ENCODE measurements around the gene RUNX2.

Gene RUNX2

GRCh38 chr6:45514454-45515230, 186.5 kb downstream of the RUNX2 start:
- DNase-seq (ENCODE audit: low read depth in 2 of 2): no peak

DNA sequence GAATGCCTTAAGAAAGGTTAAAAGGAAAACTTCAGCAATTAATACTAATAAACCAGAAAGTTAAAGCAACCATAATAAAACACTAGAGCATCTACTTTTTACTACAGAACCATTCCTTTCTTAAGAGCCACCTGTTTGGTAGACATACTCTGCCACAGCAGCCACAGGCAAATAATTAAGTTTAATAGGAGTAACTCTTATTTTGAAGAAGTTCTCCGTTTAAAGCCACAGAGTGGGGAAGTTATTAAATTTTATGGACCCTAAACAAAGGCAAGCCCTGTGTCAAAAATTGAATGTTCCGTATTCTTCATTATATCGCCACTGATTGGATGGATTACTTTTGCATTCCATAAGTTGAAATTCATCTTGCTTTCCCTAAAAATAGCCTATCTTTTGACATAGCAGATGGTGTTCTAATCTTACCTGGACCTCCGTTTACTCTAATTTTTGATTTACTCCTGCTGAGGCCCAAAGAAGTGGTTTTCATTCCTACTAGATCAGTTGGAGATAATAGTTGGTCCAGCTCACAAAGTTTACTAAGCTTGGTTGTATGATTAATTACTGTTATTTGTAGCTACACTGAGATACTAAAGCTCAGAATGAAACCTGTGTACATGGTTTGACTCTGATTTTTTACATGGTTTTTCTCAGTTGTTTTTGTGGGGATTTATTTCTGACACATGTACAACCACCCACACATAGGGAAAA, 190.0 kb downstream of the RUNX2 start:
- no peak for DNase-seq (ENCODE audit: low read depth in 2 of 2)

DNA sequence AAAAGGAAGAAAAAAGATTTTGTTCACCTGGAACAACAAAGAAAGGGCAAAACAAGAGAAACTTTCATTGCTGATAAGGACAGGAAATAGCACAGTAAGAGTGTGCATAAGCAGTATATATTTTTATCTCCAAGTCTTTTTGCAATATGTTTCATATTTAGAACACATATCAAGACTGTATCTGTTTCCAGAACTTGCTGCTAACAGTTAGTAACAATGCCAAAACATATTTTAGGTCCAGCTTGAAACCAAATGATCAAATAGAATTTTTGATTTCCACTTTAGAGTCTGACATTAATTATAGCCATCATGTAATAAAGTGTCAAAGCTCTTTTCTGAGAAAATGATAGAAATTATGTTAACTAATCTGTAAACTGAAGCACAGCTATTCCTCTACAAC, 193.1 kb downstream of the RUNX2 start:
- DNase-seq (ENCODE audit: low read depth in 2 of 2): no peak

GRCh38 chr6:45522486-45522885, 194.4 kb downstream of the RUNX2 start:
- DNase-seq (ENCODE audit: low read depth in 2 of 2): no peak

GRCh38 chr6:45527210-45527609, 199.1 kb downstream of the RUNX2 start:
- no peak for DNase-seq (ENCODE audit: low read depth in 2 of 2)

DNA sequence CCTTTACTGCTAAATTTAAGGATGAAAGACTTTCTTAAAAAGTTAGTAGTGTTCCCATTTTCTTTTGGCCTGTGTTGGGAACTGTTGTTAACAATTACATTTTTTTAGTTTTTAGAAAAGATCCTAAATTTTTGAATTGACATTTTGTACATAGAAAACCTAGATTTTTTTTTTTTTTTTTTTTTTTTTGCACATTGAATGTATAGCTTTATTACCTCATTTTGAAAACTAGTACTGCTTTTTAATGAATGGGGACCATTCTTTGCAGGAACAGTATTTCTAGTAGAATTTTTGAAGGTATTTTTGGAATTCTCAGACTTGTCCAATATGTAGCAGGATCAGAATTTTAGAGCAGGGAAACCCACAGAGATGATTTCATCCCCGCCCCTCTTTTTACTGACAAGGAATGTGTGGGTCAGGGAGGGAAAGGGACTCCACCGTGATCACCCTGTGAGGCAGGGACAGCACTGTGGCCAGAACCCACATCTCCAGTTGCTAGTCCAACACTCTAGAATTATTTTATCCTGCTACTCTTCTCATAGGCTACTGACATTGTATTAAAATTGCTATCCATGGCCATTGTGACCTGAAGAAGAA, 204.0 kb downstream of the RUNX2 start:
- DNase-seq (ENCODE audit: low read depth in 2 of 2): no peak

DNA sequence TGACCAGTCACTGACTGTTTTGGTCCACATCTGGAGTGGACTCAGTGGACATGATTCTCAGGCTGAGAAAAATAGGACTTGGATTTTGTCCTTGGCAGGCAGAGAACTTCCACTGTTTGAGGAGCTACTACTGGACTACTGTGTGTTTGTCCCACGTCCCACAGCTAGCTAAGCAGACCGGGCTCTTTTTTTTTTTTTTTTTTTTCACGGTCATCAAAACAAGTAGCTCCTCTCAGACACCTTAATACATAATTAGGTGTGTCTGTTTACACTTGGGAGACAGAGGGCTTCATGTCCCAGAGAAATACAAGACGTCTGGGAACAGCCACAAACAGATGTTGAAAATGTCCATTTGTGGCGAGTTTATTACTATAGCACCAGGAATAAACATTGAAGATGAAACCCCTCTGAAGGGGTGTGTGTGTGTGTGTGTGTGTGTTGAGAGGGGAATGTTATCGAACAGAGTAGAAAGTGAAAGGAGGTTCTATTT, 204.6 kb downstream of the RUNX2 start:
- no peak for DNase-seq (ENCODE audit: low read depth in 2 of 2)

DNA sequence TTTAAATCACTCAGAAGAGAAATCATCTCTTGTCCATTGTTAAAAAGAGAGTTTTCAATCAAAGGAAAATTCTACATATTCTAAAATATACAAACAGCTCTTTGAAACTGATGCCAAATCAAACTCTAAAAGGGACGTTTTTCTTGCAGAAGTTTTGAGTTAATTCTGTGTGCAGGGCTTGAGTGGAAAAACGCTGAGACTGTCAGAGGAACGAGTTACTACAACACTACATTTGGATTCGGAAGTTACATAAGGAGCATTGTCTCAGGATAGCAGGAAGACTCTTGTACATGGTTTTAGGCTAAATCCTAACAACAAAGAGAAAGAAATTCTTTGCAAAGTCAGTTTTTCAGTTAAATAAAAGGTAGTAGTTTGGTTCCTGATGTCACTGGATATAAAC, 205.3 kb downstream of the RUNX2 start:
- DNase-seq (ENCODE audit: low read depth in 2 of 2): no peak

DNA sequence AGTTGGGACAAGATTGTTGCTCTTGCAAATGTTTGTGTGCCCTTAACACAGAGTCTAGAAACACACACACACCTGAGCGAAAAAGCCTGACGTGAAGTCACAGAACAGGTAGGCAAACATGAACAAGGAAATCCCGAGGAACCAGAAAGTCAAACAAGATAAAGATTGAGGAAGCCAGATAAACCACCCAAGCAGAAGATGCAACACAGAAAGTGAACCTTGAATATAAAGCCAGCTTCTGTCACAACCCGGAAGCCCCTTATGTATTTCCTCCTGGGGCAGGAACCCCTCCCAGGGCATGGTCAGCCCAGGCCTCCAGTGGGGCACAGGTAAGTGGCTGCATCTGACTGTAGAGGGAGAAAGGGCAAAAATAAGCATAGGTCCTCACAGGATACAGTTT, 207.8 kb downstream of the RUNX2 start:
- no peak for DNase-seq (ENCODE audit: low read depth in 2 of 2)

- DNase-seq (ENCODE audit: low read depth in 2 of 2): no peak
Measured at GRCh38 chr6:45537539-45537938, 209.4 kb downstream of the RUNX2 start.

GRCh38 chr6:45538641-45539547, 210.8 kb downstream of the RUNX2 start:
- DNase-seq (ENCODE audit: low read depth in 2 of 2): no peak

GRCh38 chr6:45540375-45540920, 212.3 kb downstream of the RUNX2 start:
- DNase-seq (ENCODE audit: low read depth in 2 of 2): no peak

GRCh38 chr6:45541934-45542333, 213.8 kb downstream of the RUNX2 start:
- DNase-seq (ENCODE audit: low read depth in 2 of 2): no peak

- DNase-seq (ENCODE audit: low read depth in 2 of 2): no peak
Measured at GRCh38 chr6:45543298-45544235, 215.4 kb downstream of the RUNX2 start.

- DNase-seq (ENCODE audit: low read depth in 2 of 2): no peak
Measured at GRCh38 chr6:45545416-45545815, 217.3 kb downstream of the RUNX2 start.

- DNase-seq (ENCODE audit: low read depth in 2 of 2): no peak
Measured at GRCh38 chr6:45548657-45549515, 220.8 kb downstream of the RUNX2 start.

DNA sequence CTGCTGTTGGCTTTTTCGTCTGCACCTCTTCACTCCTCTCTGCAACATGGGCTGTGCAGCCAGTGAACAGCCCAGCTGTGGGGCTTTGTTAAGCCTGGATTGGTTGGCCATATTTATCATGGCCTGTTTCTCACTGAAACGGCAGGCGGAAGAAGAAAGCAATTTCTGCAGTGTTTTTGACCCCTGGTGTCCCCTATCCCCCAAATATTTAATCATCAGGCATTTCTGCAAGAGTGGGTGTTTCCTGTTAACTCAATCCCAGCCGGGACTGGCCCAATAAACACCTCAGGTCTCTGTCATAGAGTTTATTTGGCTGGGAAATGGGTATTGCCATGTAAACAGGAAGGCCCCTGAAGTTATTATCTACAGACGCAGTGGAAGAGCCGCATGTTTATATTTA, 224.4 kb downstream of the RUNX2 start:
- DNase-seq (ENCODE audit: low read depth in 2 of 2): no peak

DNA sequence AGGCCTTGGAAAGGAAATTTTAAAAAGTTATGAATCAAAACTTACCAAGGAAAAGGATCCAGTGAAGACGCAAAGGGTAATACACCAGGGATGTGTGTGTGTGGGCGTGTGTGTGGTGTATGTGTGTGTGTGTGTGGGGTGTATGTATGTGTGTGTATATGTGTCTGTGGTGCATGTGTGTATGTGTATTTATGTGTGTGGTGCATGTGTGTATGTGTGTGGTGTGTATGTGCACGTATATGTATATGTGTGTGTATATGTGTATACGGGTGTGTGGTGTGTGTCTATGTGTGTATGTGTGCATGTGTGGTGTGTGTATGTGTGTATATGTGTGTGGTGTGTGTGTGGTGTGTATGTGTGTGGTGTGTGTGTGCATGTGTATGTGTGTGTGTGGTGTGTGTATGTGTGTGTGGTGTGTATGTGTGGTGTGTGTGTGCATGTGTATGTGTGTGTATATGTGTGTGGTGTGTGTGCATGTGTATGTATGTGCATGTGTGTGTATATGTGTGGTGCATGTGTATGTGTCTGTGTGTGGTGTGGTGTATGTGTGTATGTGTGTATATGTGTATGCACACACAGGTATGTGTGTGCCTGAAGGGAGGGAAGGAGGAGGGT, 225.7 kb downstream of the RUNX2 start:
- DNase-seq (ENCODE audit: low read depth in 2 of 2): no peak

DNA sequence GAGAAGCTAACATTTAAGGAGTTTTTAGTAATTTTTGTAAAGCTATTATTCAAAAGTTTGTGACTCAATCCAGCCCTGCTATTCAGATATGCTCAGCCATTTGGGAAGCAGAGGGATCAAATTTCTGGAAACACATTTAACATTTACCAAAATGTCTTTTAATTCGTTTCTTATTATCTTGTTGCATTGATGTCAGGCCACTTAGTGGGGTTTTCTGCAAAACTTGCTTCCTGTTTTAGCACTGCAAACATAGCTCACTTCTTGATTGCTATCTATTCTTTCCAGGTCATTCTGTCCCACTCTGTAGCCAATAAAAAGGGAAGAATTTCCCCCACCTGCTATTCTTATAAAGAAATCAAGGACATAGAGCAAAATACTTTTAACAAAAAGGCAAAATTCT, 226.5 kb downstream of the RUNX2 start:
- DNase-seq (ENCODE audit: low read depth in 2 of 2): no peak

Measured in stimulated activated CD8-positive, alpha-beta memory T cell treated with anti-CD3 and anti-CD28 coated beads, Interleukin-2, amount 100 ng/mL, for 1 hour (primary cell).